Neural cell (in vitro differentiated cells): ENCODE results near the gene CEP85. TPM values are rescaled to one million over a fixed set of nuclear protein-coding genes. Genes with fewer than 3 reads are reported as not detected.

Source experiments
- H2AFZ ChIP-seq: fragments of 200-600, 300-800 bp; sonication (generic), shearing (Covaris generic); 2 replicates; pipeline ENCODE4 v1.6.0; 2014; ENCODE audit warnings: low read depth, mild to moderate bottlenecking, antibody characterized with exemption, low read length, moderate library complexity
- H3F3A ChIP-seq: fragments of 200-600 bp; shearing (Covaris generic); 2 replicates; pipeline ENCODE4 v1.6.1; 2016; ENCODE audit warnings: mild to moderate bottlenecking, moderate library complexity, mixed read lengths, antibody characterized with exemption, low read length; ENCODE audit not compliant: insufficient read depth, poor library complexity, severe bottlenecking
- H3K27ac ChIP-seq: fragments of 200-600, 300-800 bp; sonication (generic), shearing (Covaris generic); 2 replicates; pipeline ENCODE4 v1.5.1; 2014; ENCODE audit warnings: mild to moderate bottlenecking, low read length, moderate library complexity
- H3K27me3 ChIP-seq: fragments of 300-800, 200-600 bp; sonication (generic), shearing (Covaris generic); 2 replicates; pipeline ENCODE4 v1.6.0; 2014; ENCODE audit warnings: mild to moderate bottlenecking, low read depth, low read length, moderate library complexity; ENCODE audit not compliant: insufficient read depth
- H3K36me3 ChIP-seq: fragments of 300-800, 200-600 bp; sonication (generic), shearing (Covaris generic); 2 replicates; pipeline ENCODE4 v1.5.1; 2014; ENCODE audit warnings: mild to moderate bottlenecking, antibody characterized with exemption, low read length, moderate library complexity; ENCODE audit not compliant: insufficient read depth
- H3K4me2 ChIP-seq: fragments of 300-800, 200-600 bp; sonication (generic), shearing (Covaris generic); 2 replicates; pipeline ENCODE4 v1.6.0; 2014; ENCODE audit warnings: mild to moderate bottlenecking, low read length
- H3K4me3 ChIP-seq: fragments of 300-800, 200-600 bp; sonication (generic), shearing (Covaris generic); 2 replicates; pipeline ENCODE4 v1.5.1; 2014; ENCODE audit warnings: mild to moderate bottlenecking, low read length, moderate library complexity
- H3K79me2 ChIP-seq: fragments of 200-600 bp; shearing (Covaris generic); replicated peaks from 2 replicates; pipeline ENCODE4 v1.6.0; 2014; ENCODE audit warnings: mild to moderate bottlenecking, low read length, moderate library complexity; ENCODE audit not compliant: insufficient read depth
- H3K9ac ChIP-seq: fragments of 300-800, 200-600 bp; sonication (generic), shearing (Covaris generic); 2 replicates; pipeline ENCODE4 v1.6.1; 2016; ENCODE audit warnings: mild to moderate bottlenecking, low read length, mixed read lengths
- H3K9me2 ChIP-seq: fragments of 200-600 bp; shearing (Covaris generic); 2 replicates; pipeline ENCODE4 v1.6.1; 2016; ENCODE audit warnings: mild to moderate bottlenecking, low read length, mixed read lengths; ENCODE audit not compliant: insufficient read depth
- H3K9me3 ChIP-seq: fragments of 200-600, 300-800 bp; sonication (generic), shearing (Covaris generic); 2 replicates; pipeline ENCODE4 v1.6.1; 2016; ENCODE audit warnings: mild to moderate bottlenecking, mixed run types, low read length, moderate library complexity, mixed read lengths
- H4K20me1 ChIP-seq: fragments of 200-600 bp; shearing (Covaris generic); 2 replicates; pipeline ENCODE4 v1.6.1; 2016; ENCODE audit warnings: mild to moderate bottlenecking, mixed run types; ENCODE audit not compliant: insufficient read depth
- EP300 ChIP-seq: fragments of 450-650 bp; conservative IDR thresholded peaks from 2 replicates; pipeline ENCODE4 v1.6.1; 2014; ENCODE audit warnings: antibody characterized with exemption, mild to moderate bottlenecking, moderate library complexity; ENCODE audit not compliant: poor library complexity, severe bottlenecking
- EZH2 ChIP-seq: fragments of 200-600, 300-800 bp; shearing (Covaris generic), sonication (generic); IDR thresholded peaks from 2 replicates; pipeline ENCODE4 v1.6.1; 2014; ENCODE audit warnings: antibody characterized with exemption, low read length, borderline replicate concordance, mild to moderate bottlenecking; ENCODE audit not compliant: insufficient read depth, poor library complexity, severe bottlenecking
- MXI1 ChIP-seq: fragments of 450-650 bp; conservative IDR thresholded peaks from 2 replicates; pipeline ENCODE4 v1.6.1; 2014; ENCODE audit warnings: antibody characterized with exemption, mild to moderate bottlenecking; ENCODE audit not compliant: poor library complexity, severe bottlenecking
- POLR2AphosphoS5 ChIP-seq: IDR thresholded peaks from 2 replicates; pipeline ENCODE4 v1.6.1; 2012
- RAD21 ChIP-seq: fragments of 450-650 bp; conservative IDR thresholded peaks from 2 replicates; pipeline ENCODE4 v1.6.1; 2014; ENCODE audit warnings: antibody characterized with exemption, mild to moderate bottlenecking, moderate library complexity
- SMC3 ChIP-seq: fragments of 450-650 bp; conservative IDR thresholded peaks from 2 replicates; pipeline ENCODE4 v1.6.1; 2014; ENCODE audit warnings: antibody characterized with exemption, mild to moderate bottlenecking, moderate library complexity; ENCODE audit not compliant: poor library complexity
- TAF1 ChIP-seq: IDR thresholded peaks from 2 replicates; pipeline ENCODE4 v1.6.1; 2012; ENCODE audit warnings: low read depth
- polyA plus RNA-seq: library from polyadenylated mRNA; depleted of rRNA; stranded (reverse); fragments of >200 nt; gene quantifications from 2 replicates; pipeline ENCODE4 v1.2.3, GENCODE V29; 2014
- TF ChIP-seq, protein P1 (sequence below): fragments of 450-650 bp; IDR thresholded peaks from 2 replicates; pipeline ENCODE4 v1.5.1; 2014; ENCODE audit warnings: antibody characterized with exemption, mild to moderate bottlenecking, moderate library complexity; ENCODE audit not compliant: poor library complexity, severe bottlenecking
- TF ChIP-seq, protein P2 (sequence below): IDR thresholded peaks from 2 replicates; pipeline ENCODE4 v1.6.1; 2012; ENCODE audit warnings: borderline replicate concordance

Gene CEP85
- polyA plus RNA-seq, 1 donor from 2014 or later, result 20.5 TPM

DNA sequence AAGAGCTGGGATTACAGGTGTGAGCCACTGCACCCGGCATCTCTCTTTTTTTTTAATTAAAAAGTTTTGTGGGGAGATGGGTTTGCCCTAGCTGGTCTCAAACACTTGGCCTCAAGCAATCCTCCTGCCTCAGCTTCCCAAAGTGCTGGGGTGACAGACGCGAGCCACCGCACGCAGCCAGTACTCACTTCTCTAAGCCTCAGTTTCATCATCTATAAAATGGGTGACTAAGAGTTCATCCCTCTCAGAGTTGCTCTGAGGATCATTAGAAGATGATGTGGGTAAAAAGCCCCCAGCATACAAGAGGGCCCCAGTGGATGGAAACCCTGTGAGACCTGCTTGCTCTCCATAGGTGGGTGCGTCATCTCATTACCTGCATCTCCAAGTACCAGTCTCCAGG lies 46.1 kb upstream of the CEP85 start:
- no peaks in the 10 kb centered on the region for H4K20me1 ChIP-seq
- no peak overlapping the region for H3K9ac ChIP-seq
- H3K4me2 ChIP-seq, result no peak overlapping the region
- no peak overlapping the region for H3K27ac ChIP-seq
- H3K4me3 ChIP-seq, result no peak overlapping the region
- no peak overlapping the region for H2AFZ ChIP-seq
- no peaks in the 10 kb centered on the region for H3K9me3 ChIP-seq
- no peaks in the 10 kb centered on the region for H3K9me2 ChIP-seq
- H3K27me3 ChIP-seq, result no peaks in the 10 kb centered on the region
- no peaks in the 10 kb centered on the region for H3K79me2 ChIP-seq
- no peaks in the 10 kb centered on the region for H3F3A ChIP-seq
- no peak for TF ChIP-seq RAD21
- no peaks in the 10 kb centered on the region for H3K36me3 ChIP-seq

DNA sequence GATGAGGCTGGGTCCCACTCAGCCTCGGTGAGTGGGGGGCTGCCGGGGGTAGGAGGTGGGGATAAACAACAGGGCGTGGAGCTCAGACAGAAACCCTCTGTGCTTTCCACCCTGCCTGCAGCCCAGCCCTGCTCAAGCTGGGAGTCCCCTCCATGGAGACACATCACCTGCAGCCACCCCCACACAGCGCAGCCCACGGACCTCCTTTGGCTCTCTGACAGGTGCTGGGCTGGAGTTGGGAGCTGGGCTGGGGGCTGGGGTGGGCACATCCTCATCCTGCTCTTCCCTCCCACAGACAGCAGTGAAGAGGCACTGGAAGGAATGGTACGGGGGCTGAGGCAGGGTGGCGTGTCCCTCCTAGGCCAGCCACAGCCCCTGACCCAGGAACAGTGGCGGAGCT lies 45.5 kb upstream of the CEP85 start:
- Histone ChIP-seq H3K27ac (no peak overlapping the region), H3K9me2 (no peaks in the 10 kb centered on the region), H4K20me1 (no peaks in the 10 kb centered on the region), H3K4me3 (no peak overlapping the region), H3K79me2 (no peaks in the 10 kb centered on the region), H2AFZ (no peak overlapping the region), H3K9ac (no peak overlapping the region), H3K36me3 (no peaks in the 10 kb centered on the region), H3K27me3 (no peaks in the 10 kb centered on the region), H3F3A (no peaks in the 10 kb centered on the region), H3K4me2 (no peak overlapping the region), H3K9me3 (no peaks in the 10 kb centered on the region)
- TF ChIP-seq EP300 (no peak), POLR2AphosphoS5 (no peak), SMC3 (no peak), RAD21 (no peak), MXI1 (no peak), TAF1 (no peak), EZH2 (no peak)
- TF ChIP-seq, protein P1, sequence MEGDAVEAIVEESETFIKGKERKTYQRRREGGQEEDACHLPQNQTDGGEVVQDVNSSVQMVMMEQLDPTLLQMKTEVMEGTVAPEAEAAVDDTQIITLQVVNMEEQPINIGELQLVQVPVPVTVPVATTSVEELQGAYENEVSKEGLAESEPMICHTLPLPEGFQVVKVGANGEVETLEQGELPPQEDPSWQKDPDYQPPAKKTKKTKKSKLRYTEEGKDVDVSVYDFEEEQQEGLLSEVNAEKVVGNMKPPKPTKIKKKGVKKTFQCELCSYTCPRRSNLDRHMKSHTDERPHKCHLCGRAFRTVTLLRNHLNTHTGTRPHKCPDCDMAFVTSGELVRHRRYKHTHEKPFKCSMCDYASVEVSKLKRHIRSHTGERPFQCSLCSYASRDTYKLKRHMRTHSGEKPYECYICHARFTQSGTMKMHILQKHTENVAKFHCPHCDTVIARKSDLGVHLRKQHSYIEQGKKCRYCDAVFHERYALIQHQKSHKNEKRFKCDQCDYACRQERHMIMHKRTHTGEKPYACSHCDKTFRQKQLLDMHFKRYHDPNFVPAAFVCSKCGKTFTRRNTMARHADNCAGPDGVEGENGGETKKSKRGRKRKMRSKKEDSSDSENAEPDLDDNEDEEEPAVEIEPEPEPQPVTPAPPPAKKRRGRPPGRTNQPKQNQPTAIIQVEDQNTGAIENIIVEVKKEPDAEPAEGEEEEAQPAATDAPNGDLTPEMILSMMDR, result no peak
- TF ChIP-seq, protein P2, sequence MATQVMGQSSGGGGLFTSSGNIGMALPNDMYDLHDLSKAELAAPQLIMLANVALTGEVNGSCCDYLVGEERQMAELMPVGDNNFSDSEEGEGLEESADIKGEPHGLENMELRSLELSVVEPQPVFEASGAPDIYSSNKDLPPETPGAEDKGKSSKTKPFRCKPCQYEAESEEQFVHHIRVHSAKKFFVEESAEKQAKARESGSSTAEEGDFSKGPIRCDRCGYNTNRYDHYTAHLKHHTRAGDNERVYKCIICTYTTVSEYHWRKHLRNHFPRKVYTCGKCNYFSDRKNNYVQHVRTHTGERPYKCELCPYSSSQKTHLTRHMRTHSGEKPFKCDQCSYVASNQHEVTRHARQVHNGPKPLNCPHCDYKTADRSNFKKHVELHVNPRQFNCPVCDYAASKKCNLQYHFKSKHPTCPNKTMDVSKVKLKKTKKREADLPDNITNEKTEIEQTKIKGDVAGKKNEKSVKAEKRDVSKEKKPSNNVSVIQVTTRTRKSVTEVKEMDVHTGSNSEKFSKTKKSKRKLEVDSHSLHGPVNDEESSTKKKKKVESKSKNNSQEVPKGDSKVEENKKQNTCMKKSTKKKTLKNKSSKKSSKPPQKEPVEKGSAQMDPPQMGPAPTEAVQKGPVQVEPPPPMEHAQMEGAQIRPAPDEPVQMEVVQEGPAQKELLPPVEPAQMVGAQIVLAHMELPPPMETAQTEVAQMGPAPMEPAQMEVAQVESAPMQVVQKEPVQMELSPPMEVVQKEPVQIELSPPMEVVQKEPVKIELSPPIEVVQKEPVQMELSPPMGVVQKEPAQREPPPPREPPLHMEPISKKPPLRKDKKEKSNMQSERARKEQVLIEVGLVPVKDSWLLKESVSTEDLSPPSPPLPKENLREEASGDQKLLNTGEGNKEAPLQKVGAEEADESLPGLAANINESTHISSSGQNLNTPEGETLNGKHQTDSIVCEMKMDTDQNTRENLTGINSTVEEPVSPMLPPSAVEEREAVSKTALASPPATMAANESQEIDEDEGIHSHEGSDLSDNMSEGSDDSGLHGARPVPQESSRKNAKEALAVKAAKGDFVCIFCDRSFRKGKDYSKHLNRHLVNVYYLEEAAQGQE, result no peak

DNA sequence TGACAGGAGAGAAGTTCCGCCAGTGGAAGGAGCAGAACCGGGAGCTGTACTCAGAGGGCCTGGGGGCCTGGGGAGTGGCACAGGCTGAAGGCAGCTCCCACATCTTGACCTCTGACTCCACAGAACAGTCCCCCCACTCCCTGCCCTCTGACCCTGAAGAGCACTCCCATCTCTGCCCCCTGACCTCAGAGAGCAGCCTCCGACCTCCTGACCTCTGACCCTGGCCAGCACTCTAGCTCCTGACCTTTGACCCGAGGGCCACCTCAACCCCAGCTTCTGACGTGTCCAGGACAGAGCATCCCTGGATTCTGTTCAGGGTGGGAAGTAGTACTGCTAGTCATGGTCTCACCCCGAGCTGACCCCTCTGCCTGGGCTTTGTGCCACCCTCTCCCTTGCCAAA lies 44.7 kb upstream of the CEP85 start:
- Histone ChIP-seq H3K27ac (no peak overlapping the region), H3K9ac (no peak overlapping the region), H3F3A (no peaks in the 10 kb centered on the region), H2AFZ (no peak overlapping the region), H3K79me2 (no peaks in the 10 kb centered on the region), H3K4me3 (no peak overlapping the region), H3K27me3 (no peaks in the 10 kb centered on the region), H3K9me2 (no peaks in the 10 kb centered on the region), H4K20me1 (no peaks in the 10 kb centered on the region), H3K36me3 (no peaks in the 10 kb centered on the region), H3K4me2 (no peak overlapping the region), H3K9me3 (no peaks in the 10 kb centered on the region)
- TF ChIP-seq, protein P1, result no peak
- TF ChIP-seq TAF1 (no peak), EZH2 (no peak), MXI1 (no peak), SMC3 (no peak), EP300 (no peak), RAD21 (no peak), POLR2AphosphoS5 (no peak)
- TF ChIP-seq, protein P2, result no peak
